ENCODE data around the gene TEN1.
"Not testable (repeated sequence)": the region's sequence is repeated elsewhere in the genome, so short reads cannot be mapped to it uniquely, and the experiment has no call there.

TEN1 gene

GRCh38 chr17:75978938-75979704 lies at the start of gene TEN1, which contains the start of gene ACOX1:
Gene TEN1 (plus strand): TSS chr17:75979240. CDS start chr17:75986193, 6,953 bp downstream.
Gene ACOX1 (minus strand): TSS chr17:75979166. CDS start chr17:75979073, 93 bp downstream.
- peak; percentile 95 for DNase-seq

- no peak for DNase-seq
These were observed 48.0 kb upstream of the TEN1 start for GRCh38 chr17:75931062-75931461.

- no peak for DNase-seq
These were observed 46.2 kb upstream of the TEN1 start for GRCh38 chr17:75932852-75933251.

DNA sequence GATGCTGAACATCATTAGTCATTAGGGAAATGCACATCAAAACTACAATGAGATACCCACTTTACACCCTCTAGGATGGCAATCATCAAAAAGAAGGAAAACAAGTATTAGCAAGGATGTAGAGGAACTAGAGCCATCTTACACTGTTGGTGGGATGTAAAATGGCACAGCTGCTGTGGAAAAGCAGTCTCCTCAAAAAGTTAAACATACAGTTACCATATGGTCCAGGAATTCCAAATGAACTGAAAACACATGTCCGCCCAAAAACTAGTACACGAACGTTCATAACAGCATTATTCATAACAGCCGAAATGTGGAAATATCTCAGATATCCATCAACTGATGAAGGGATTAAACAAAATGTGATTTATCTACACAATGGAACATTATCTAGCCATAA lies 45.2 kb upstream of the TEN1 start:
- DNase-seq: no peak

DNA sequence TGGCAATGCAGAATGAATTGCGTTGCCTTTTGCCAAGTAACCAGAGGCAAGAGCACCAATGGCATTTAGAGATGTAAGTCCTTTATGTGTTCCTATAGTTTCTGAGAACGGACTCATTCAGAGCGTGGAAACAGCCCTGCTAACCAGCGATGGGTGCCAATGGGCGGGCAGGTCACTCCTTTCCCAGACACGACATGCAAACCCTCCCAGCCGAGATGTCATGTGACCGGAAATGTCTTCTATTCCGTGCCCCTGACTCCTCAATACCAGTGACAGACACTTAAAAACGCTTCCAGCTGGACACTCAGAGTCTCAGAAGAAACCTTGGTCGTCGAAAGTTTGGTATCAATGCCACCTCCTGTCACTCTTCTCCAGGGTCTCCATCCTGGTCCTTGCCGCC lies 41.4 kb upstream of the TEN1 start:
- DNase-seq: no peak

DNA sequence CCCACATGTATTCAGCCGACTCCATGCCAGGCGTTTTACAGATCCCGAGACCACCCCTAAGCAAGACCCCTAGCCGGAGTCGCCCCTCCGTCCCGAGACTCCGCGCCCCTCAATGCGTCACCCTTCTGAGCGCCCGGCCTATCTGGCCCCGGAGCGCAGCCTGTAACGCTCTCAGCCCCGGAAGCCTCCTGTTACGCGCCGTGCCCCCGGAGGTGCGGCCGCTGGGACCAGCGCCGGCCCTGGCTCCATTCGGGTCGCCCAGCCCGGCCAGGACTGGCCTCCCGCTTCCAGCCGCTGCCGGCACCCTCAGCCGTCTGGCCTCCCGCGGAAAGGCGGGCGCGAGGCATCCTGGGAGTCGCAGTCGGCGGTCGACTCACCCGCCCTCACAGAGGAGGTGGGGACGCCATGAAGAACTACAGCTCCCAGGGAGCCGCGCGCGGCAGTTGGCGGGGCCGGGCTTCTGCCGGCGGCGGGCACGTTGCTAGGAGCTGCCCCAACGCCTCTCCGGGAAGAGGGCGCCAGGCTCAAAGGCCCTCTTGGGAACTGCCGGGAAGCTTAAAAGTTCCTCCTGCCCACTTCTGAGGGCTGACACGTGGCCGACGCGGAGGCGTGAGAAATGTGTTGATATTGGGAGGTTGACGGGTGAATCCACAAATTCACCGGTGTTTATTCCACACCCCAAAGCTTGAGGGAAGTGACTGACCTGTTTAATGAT lies 38.2 kb upstream of the TEN1 start, which contains the start of gene FBF1:
FBF1 (minus strand) TSS at position 316 of the 715 bp plus-strand sequence. CDS start 2,893 bp downstream, outside the sequence.
- DNase-seq: peak; percentile 84 to 89

DNA sequence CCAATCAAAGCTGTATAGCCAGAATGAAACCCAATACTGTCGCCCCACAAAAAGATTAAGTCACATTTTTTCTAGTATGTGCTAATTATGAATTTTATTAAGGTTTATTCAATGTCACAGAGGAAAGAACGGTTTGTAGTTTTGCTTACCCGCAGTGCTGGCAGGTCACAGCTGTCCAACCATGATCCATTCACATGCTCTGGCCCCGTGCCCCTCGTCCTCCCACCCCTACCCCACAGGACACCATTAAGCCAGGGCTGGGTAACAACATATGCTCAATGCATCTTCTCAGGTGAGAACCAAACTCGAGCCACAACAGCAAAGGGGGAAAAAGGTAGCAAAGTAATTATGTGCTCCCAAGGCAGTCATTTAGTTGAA lies 37.6 kb upstream of the TEN1 start:
- no peak for DNase-seq

DNA sequence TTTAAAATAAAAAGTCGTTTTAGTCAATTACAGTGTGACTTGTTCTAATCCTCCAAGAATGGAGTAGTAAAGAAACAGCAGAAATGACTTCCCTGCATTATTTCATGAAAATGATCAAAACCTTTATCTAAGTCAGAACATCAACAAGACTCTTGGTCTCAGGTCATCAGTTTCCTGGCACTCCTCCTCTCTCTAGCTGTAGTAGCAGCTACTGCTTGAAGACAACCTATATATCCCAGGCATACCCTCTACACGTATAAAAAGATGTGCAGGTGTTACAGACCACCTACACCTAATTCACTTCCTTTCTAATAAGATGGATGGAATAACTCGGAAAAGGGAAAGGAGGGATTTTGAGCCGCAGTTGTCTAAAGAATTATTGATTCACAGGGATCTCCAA lies 36.6 kb upstream of the TEN1 start:
- no peak for DNase-seq

- no peak for DNase-seq
These were observed 35.5 kb upstream of the TEN1 start for GRCh38 chr17:75943491-75943890.

- DNase-seq: no peak
These were observed 33.8 kb upstream of the TEN1 start for GRCh38 chr17:75945211-75945610.

GRCh38 chr17:75950421-75950820 lies 28.6 kb upstream of the TEN1 start:
- DNase-seq: no peak

DNA sequence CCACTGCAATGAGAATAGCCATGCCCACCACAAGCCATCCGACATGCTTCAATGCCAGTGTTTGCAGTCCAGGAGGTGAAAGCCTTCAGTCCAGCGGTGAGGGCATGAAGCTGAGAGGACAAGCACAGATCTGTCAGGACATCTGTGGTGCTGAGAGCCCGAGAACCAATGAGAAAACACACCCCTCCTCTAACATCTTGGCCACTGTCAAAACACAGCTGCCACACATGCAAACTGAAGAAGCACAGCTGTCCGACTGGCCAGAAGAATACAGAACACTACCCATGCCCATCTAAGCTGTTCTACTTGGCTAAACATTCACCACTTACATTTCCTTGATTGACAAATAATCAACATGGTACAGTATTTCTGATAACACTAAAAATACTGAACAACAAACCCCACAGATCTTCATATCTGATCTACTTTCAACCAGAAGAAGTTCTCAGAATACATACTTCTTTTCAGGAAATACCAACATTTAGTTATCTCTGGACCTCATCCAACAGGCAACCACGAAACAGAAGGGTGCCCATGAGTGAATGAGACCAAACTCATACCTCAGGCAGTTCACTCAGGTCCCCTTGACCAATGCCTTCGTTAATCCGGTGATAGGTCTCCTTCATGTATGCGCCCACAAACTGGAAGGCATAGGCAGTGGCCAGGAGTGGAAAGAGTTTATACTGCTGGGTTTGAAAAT lies 28.0 kb upstream of the TEN1 start:
- peak in 1 of 2 donors; percentile 1 for DNase-seq

DNA sequence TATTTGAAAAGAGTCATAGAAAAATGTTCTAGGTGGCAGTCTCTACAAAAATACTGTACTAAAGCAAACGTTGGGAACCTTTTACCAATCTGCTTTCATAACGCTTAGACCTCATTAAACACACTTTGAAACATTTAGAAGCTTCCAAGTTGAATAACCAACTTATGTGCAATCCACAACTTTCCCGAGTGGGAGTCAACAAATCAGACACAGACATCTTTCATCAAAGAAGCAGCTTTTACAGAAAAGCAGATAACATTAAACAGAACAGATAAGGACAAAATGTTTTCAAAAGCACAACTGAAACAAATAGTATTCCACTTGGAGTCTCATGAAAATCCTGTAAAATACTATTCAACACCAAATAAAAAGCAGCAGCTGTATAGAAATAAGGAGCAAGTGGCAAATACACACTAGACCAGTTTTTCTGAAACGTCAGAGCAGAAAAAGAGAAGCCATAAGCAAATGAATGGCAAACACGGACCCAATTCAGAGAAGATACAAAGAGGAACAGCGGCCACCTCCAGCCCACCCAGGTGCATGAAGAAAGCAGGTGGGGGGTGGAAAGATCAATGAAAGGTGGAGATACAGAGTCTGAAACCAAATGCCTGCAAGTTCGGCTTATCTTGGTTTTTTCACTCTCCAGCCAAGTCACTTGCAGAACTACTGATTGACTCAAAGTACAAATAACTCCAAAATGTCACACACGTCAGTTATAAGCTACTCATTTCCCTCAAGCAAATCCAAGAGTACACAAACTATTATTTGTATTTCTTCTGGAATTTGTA lies 19.8 kb upstream of the TEN1 start:
- no peak for DNase-seq

DNA sequence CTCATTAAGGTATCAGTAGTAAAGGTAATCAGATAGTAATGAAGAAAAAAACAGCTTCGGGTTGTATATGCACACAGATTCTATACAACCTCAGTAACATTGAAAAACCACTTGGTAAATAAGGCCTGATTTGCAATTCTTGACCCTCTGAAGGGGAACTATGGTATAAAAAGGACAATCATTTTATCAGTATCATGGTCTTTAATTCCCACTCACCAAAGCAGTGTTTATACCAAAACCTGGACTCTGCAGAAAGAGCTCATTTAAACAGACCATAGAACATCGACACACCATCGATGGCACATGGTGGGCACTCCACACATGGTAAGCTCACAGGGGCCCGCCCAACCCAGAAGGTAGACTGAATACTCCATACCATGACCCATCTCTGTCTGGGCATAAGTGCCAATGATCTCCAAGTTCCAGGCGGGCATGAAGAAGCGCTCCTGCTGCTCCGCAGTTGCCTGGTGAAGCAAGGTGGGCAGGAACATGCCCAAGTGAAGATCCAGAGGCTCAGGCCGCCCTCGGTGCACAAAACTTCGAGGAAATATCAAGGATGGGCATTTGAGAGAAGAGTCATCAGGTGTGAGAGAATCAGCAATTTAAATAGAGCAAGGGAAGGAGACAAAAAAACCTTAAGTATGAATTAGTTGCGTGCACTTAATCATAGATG lies 19.1 kb upstream of the TEN1 start:
- no peak for DNase-seq

DNA sequence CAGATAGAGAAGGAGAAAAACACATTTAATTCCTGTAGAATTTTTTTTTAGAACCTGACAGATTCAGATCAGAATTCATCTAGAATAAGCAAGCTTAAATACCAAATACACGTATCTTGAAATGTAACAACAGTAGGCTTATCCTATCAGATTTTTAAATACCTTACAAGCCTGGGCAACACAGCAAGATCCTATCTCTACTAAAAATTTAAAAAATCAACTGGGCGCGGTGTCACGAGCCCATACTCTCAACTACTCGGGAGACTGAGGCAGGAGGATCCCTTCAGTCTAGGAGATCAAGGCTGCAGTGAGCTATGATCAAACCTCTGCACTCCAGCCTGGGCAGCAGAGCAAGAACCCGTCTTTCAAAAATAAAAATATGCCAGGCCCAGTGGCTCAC lies 13.6 kb upstream of the TEN1 start:
- DNase-seq: no peak

GRCh38 chr17:75969044-75969443 lies 10.0 kb upstream of the TEN1 start:
- not testable (repeated sequence) for DNase-seq

GRCh38 chr17:75970011-75970523 lies 9.0 kb upstream of the TEN1 start:
- no peak for DNase-seq

GRCh38 chr17:75970626-75971025 lies 8.4 kb upstream of the TEN1 start:
- no peak for DNase-seq

DNA sequence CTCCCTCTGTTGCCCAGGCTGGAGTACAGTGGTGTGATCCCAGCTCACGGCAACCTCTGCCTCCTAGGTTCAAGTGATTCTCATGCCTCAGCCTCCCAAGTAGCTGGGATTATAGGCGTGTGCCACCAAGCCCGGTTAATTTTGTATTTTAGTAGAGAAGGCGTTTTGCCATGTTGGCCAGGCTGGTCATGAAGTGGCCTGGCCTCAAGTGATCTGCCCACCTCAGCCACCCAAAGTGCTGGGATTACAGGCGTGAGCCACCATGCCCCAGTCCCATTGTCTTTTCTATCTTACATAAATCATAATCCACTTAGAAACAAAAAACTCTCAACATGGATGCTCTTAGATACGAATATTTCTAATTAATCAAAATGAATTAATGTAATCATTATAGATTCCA lies 3.9 kb upstream of the TEN1 start:
- DNase-seq: not testable (repeated sequence)

DNA sequence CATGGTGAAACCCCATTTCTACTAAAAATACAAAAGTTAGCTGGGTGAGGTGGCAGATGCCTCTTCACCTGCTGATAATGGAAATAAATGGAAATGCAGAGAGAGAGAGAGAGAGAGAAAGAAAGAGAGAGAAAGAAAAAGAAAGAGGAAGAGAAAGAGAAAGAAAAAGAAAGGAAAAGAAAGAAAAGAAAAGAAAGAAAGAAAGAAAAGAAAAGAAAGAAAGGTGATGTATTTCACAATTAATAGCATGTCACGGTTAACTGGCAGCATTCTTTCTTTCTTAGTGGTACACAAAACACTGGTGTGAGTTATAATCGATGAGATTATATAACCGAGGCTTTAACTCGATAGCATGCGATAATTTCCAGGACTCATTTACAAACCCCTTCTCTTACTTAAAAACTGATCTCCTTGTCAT lies 3.3 kb upstream of the TEN1 start:
- no peak for DNase-seq

GRCh38 chr17:75976175-75976848 lies 2.7 kb upstream of the TEN1 start:
- no peak for DNase-seq
